ENCODE results near the gene WDR88.

WDR88 gene

GRCh38 chr19:33094436-33095067 lies 37.4 kb upstream of the WDR88 start:
- Histone ChIP-seq H3K4me1 (ENCODE audit: control insufficient read depth, low read length) (no peaks in the 10 kb centered on the region), H4K20me1 (ENCODE audit: control insufficient read depth, insufficient read depth, low read depth, low read length) (no peaks in the 10 kb centered on the region), H3K4me3 (ENCODE audit: low read length) (no peak overlapping the region), H3K27ac (ENCODE audit: low read depth, low read length) (no peak overlapping the region), H3K9me3 (ENCODE audit: control insufficient read depth, insufficient read depth, low read length) (no peaks in the 10 kb centered on the region), H3K9me2 (replicated peaks; ENCODE audit: control insufficient read depth, low read length) (no peaks in the 10 kb centered on the region), H3K79me2 (ENCODE audit: control insufficient read depth, low read length) (no peaks in the 10 kb centered on the region), H3F3A (ENCODE audit: control insufficient read depth, insufficient read depth) (no peaks in the 10 kb centered on the region), H3K4me2 (ENCODE audit: low read length) (no peak overlapping the region), H3K36me3 (ENCODE audit: control insufficient read depth, low read length) (peaks cover 54% of the 10 kb centered on the region), H3K27me3 (ENCODE audit: control insufficient read depth, low read length) (no peaks in the 10 kb centered on the region)
- TF ChIP-seq EZH2phosphoT487 (IDR thresholded peaks at IDR 0.05; ENCODE audit: borderline replicate concordance, low read length), result no peak
- TF ChIP-seq, protein P1, sequence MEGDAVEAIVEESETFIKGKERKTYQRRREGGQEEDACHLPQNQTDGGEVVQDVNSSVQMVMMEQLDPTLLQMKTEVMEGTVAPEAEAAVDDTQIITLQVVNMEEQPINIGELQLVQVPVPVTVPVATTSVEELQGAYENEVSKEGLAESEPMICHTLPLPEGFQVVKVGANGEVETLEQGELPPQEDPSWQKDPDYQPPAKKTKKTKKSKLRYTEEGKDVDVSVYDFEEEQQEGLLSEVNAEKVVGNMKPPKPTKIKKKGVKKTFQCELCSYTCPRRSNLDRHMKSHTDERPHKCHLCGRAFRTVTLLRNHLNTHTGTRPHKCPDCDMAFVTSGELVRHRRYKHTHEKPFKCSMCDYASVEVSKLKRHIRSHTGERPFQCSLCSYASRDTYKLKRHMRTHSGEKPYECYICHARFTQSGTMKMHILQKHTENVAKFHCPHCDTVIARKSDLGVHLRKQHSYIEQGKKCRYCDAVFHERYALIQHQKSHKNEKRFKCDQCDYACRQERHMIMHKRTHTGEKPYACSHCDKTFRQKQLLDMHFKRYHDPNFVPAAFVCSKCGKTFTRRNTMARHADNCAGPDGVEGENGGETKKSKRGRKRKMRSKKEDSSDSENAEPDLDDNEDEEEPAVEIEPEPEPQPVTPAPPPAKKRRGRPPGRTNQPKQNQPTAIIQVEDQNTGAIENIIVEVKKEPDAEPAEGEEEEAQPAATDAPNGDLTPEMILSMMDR (IDR thresholded peaks at IDR 0.05; ENCODE audit: low read depth, low read length, poor library complexity, severe bottlenecking), result no peak

DNA sequence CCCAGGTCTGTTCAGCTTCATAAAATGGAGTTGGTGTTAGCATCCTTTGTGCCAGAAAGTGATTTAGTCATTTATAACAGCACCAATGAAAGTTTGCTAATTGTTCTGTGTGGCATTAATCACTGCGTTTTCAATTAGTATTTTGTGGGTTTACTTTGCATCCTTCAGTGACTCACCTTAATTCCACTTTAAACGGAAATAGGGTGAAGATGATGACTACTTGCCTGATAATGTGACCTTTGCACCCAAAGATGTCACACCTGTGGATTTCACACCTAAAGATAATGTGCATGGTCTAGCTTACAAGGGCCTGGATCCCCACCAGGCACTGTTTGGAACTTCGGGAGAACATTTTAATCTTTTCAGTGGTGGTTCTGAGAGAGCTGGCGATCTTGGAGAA lies 35.9 kb upstream of the WDR88 start:
- H3K79me2 ChIP-seq (ENCODE audit: control insufficient read depth, low read length), result no peaks in the 10 kb centered on the region
- TF ChIP-seq, protein P1 (IDR thresholded peaks at IDR 0.05; ENCODE audit: low read depth, low read length, poor library complexity, severe bottlenecking), result no peak
- no peak for TF ChIP-seq EZH2phosphoT487 (IDR thresholded peaks at IDR 0.05; ENCODE audit: borderline replicate concordance, low read length)
- H3K27me3 ChIP-seq (ENCODE audit: control insufficient read depth, low read length), result no peaks in the 10 kb centered on the region
- H3K9me3 ChIP-seq (ENCODE audit: control insufficient read depth, insufficient read depth, low read length), result no peaks in the 10 kb centered on the region
- no peaks in the 10 kb centered on the region for H4K20me1 ChIP-seq (ENCODE audit: control insufficient read depth, insufficient read depth, low read depth, low read length)
- no peaks in the 10 kb centered on the region for H3K9me2 ChIP-seq (replicated peaks; ENCODE audit: control insufficient read depth, low read length)
- no peaks in the 10 kb centered on the region for H3K4me1 ChIP-seq (ENCODE audit: control insufficient read depth, low read length)
- no peak overlapping the region for H3K4me2 ChIP-seq (ENCODE audit: low read length)
- peaks cover 47% of the 10 kb centered on the region for H3K36me3 ChIP-seq (ENCODE audit: control insufficient read depth, low read length)
- H3K4me3 ChIP-seq (ENCODE audit: low read length), result no peak overlapping the region
- no peak overlapping the region for H3K27ac ChIP-seq (ENCODE audit: low read depth, low read length)
- H3F3A ChIP-seq (ENCODE audit: control insufficient read depth, insufficient read depth), result no peaks in the 10 kb centered on the region

DNA sequence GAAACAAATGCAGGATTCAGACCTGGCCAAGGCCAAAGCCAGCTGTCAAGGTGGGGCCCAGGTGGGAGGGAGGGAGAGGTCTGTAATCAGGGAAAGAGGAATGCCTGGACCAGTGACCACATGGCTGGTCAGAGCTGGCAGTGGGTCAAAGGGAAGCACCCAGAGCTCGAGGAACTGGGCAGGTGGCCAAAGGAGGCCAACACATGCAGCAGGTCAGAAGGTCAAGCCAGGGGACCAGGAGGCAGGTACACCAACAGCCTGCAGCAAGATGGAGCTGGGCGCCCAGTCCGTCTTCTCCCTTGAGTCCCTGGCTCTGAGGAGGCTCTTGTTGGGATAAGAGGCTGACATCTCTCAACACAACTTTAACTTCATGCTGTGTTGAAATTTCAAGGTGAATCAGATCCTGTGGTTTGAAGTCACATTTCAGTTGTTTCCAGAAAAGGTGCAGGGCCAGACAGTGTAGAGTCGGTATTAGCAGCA lies 33.8 kb upstream of the WDR88 start:
- no peaks in the 10 kb centered on the region for H3K4me1 ChIP-seq (ENCODE audit: control insufficient read depth, low read length)
- no peaks in the 10 kb centered on the region for H3K79me2 ChIP-seq (ENCODE audit: control insufficient read depth, low read length)
- TF ChIP-seq EZH2phosphoT487 (IDR thresholded peaks at IDR 0.05; ENCODE audit: borderline replicate concordance, low read length), result no peak
- TF ChIP-seq, protein P1 (IDR thresholded peaks at IDR 0.05; ENCODE audit: low read depth, low read length, poor library complexity, severe bottlenecking), result no peak
- no peak overlapping the region for H3K4me3 ChIP-seq (ENCODE audit: low read length)
- no peaks in the 10 kb centered on the region for H3K9me2 ChIP-seq (replicated peaks; ENCODE audit: control insufficient read depth, low read length)
- H3F3A ChIP-seq (ENCODE audit: control insufficient read depth, insufficient read depth), result no peaks in the 10 kb centered on the region
- H4K20me1 ChIP-seq (ENCODE audit: control insufficient read depth, insufficient read depth, low read depth, low read length), result no peaks in the 10 kb centered on the region
- no peak overlapping the region for H3K4me2 ChIP-seq (ENCODE audit: low read length)
- no peak overlapping the region for H3K27ac ChIP-seq (ENCODE audit: low read depth, low read length)
- peaks cover 53% of the 10 kb centered on the region for H3K36me3 ChIP-seq (ENCODE audit: control insufficient read depth, low read length)
- no peaks in the 10 kb centered on the region for H3K27me3 ChIP-seq (ENCODE audit: control insufficient read depth, low read length)
- no peaks in the 10 kb centered on the region for H3K9me3 ChIP-seq (ENCODE audit: control insufficient read depth, insufficient read depth, low read length)

Data from DOHH2 (cell line).